Measurements from ENCODE around the gene LIX1L.

The LIX1L gene

DNA sequence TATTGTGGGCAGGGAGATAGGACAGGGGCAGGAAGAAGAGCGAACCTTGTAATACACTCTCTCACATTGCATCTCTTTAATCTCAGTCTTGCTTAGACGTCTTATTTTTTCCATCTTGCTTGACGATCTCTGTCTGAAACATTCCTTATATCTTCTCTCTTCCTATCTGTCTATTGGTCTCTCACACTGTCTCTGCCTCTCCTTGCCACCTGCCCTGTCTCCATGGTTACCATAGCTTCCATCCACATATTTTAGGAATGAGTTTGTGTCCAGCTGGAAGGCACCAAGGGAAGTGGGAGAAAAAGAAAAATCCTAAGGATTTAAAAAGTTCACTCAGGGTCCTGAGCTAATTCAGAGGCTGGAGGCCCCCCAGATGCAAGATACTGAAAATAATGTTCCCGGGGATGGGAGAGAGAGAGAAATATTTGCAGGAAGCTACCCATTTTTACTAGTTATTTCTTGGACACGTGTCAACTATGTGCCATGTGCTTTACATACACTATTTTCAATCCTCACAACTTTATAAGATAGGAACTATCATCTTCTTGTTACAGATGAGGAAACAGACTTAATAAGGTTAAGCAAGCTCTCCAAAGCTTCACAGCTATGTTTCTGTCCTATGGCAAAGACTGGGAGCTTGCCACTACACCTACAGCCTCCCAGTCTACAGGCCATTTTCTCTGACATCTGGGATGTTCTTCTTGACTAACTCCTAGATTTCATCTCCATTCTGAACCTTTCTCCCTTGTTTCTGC, 5.6 kb upstream of the LIX1L start:
- DNase-seq (ENCODE audit: insufficient read length, low spot score): no peak
- no peak for FAIRE-seq

DNA sequence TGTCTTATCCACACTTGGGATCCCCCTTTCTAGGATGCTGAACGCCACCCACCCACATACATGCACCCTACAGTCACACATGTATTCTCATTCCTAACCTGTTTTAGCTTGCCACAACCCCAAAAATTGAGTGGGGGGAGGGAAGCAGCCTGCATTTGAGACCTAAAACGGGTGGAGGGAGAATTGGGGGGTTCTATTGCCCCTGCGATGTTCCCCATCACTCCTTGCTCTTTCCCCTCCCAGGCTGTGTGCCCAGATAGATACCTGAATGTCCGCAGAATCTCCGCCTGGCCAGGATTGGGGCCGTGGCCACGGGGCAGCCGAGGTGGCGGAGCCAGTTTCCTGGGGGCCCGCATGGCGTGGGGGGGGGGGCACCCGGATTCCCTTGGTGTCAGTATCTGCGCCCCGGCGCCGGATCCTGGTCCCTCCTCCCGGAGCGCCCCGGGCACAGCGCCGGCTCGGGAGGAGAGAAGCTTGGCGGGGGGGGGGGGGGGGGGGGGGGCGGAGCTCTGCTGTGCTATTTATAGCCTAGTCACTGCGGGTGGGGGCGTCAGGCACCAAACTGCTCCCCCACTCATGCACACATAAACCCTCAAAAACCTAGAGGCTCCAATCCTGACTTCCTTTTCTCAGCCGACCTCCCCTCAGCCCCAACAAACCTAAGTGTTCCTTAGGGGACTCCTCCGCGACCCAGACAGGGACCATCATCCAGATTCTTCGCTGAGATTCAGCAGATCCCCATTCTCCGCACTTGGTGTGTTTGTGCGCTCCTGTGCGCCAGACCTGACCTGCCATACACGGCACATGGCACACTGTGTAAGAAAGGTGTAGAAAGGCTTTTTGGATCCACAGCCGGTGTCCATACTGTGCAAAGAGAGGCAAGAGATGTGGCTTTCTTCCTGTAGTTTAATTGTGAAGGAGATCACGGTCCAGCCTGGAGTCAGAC, 4.6 kb upstream of the LIX1L start:
- DNase-seq (ENCODE audit: insufficient read length, low spot score): no peak
- no peak for FAIRE-seq

DNA sequence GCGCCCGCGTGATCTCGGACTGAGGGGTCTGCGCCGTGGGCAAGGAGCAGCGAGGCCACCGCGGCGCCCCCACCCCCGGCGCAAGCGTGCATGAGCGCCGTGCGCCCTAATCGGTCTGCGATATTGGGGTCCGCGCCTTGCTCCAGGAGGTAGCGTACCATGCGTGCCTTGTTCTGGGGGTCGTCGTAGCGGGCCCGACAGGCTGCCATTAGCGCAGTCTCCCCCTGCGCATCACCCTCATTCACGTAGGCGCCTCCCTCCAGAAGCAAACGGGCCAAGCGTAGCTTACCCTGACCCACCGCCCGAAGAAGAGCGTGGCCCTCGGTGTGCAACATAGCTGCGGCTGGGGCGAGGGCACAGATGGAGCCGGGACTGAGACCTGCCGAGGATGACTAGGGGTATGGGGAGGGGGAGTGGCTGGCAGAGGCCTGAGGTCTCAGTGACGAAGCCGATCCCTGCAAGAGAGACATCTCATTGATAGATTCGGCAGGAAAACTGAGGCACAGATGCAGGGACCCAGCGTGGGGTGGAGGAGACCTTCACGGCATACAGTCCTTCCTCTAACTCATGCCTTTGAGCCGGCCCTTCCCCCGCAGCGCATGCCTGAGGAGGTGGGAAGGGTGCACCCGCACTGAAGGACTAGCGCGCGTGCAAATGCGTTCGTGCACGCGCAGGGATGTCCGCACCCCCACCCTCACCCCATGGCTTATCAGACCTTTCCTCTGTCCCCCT, 3.8 kb upstream of the LIX1L start:
- FAIRE-seq (no peak), DNase-seq (ENCODE audit: insufficient read length, low spot score) (no peak)

DNA sequence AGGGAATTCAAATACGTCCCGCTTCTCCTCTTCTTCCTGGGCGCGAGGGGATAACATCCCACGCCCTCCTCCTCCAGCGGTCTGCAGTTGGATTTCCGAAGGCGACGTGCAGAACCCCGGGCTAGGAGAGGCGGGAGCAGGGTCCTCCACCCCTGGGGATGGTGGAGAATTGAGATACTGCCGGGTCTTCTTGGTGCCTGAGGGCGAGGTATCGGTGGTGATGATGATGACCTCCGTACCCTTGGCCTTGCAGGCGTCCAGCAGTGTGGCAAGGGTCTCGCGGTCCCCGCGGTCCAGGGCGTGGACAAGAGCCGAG, 3.2 kb upstream of the LIX1L start:
- no peak for FAIRE-seq
- no peak for DNase-seq (ENCODE audit: insufficient read length, low spot score)

DNA sequence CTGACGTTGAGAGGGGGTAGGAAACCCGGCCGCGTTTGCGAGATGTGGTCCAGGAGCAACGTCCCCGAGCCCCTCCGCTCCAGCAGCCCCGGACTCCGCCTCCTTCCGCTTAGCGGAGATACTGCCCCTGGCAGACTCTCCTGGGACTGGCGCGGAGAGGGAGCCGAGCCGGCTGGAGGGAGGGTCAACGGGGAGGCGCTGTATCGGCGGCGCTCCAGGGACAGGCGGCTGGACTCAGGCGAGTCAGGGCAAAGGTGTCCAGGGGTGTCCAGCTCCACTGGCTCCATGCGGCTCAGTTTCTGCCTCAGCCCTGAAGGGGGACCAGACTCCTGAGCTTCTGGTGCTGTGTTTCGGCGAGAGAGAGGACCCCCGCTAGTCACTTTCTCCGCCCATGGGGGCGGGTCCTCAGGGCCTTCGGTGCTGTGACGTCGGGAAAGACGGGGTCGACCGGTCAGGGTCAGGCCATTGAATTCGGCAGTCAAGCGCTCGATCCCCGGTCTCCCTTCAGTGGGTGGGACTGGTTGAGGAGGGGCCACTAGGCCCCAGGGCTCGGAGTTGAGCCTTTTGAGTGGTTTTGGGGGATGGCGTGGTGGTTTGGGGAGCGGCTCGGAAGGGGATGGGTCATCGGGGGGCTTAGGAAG, 2.8 kb upstream of the LIX1L start:
- FAIRE-seq: no peak
- DNase-seq (ENCODE audit: insufficient read length, low spot score): peak; percentile 62

DNA sequence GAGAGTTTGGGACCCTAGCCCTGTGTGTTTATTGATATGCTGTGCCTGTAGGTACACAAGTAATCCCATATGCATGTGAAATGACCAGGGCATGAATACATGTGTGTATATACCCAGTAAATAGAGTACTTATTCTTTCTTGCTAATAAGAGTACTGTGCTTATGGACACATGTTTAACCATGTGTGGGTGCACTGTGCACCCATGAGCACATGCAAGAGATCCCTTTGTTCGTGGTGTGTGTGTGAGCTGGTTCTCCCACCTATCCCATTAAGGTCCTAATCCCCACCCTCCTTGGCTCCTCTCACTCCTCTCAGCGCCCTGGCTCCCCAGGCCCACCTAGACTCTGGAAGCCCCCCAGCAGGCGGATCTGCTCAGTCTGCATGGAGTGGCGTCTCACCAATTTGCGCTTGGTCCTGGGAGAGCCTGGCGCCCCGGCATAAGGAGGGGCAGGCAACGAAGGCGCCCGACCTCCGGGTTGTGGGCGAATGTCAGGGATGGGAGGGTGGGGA, 2.2 kb upstream of the LIX1L start:
- DNase-seq (ENCODE audit: insufficient read length, low spot score): no peak
- no peak for FAIRE-seq

DNA sequence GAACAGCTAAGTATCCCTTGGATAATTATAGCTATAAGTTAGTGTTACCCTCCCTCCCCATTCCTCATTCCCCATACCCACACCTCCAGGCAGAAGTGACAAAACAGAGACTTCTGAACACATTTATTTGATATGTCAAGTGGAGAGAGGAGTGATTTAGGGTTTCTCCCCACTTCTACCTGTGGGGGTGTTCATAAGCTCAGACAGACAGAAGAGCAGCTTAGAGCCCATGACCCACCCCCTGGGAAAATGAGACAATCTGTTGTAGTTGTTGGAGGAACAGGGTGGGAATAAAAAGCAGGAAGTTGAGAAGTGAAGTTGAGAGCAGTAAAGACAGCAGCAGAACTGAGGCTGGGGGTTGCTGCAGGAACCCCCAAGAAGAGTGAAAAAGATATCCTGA, 1.5 kb upstream of the LIX1L start:
- FAIRE-seq (no peak), DNase-seq (ENCODE audit: insufficient read length, low spot score) (no peak)

DNA sequence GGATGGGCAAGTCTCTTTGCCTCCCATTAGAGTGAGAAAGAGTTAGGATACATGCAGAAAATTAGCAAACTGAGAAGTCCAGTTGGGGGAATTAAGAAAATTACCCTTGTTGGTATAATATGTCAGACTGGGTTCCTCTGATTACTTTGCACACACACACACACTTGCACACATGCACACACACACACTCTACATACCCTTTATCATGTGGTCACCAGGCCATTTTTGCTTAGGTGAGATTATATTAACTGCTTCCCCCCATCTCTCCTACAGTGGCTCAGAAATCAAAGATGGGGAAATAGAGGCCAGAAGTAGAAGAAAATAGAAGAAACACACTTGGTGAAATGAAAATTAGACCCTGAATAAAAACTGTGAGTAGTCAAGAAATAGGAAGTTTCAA, 917 bp upstream of the LIX1L start:
- no peak for DNase-seq (ENCODE audit: insufficient read length, low spot score)
- FAIRE-seq: no peak

DNA sequence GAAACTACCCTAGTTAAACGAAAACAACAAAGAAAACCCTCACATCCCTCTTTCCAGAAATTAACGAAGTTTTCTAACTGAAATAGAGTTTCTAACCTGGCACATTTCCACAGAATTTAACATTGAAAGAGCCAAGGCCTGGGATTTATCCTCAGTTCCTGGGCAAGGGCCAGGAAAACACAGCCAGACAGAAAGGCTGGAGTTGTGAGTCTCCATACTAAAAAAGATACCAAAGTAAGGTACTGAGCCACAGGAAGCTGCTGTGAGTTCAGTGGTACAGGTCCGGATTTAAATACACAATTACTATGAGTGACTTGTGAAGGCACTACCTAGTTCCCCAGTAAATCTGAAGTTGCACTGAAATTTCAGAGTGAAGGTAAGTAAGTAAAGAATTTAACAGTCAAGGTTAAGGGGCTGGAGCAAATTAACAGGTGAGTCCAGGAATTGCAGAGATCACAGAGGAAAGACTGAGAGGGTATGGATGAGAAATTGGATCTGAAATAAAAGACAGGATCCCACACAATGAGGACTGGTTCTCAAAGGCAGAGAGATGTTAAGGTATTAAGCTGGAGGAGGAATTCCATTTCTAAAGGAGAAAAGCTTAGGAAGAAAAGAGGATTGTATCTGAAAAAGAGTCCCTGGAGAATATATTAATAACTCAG, 905 bp downstream of the LIX1L start:
- FAIRE-seq (no peak), DNase-seq (ENCODE audit: insufficient read length, low spot score) (no peak)

DNA sequence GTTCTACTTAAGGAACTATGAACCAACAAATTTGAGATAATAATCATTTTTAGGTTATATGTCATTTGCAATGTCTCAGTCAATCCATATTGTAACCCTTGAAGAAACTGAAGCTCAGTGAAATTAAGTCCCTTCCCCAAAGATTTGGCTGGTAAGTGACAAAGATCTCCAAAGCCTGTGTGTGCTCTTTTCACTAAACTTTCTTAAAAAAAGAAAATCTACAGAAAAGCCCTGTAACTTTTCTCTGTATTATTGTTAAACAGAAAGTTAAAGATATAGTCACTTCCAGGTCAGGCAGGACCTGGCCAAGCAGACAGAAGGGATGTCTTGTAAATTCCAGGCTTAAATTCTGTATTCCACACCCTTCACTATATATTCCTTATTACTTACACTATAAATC, 1.5 kb downstream of the LIX1L start:
- FAIRE-seq (no peak), DNase-seq (ENCODE audit: insufficient read length, low spot score) (no peak)

DNA sequence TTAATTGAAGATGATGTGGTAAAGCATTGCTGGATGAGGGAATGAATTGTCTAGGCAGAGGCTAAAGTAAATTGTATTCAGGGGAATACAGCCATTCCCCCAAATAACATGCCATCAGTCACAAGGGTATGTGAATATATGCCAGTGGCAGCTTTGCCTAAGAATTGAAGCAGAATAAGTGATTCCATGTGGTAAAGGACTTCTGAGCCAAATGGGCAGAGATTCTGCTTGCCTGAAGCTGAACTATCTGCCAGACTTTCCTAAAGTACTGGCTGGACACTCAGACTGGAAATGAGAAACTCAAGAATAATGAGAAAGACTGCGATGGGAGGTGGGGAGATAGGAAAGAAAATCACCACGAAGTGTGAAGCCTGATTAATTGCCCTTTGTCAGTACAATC, 2.4 kb downstream of the LIX1L start:
- FAIRE-seq: no peak
- no peak for DNase-seq (ENCODE audit: insufficient read length, low spot score)

DNA sequence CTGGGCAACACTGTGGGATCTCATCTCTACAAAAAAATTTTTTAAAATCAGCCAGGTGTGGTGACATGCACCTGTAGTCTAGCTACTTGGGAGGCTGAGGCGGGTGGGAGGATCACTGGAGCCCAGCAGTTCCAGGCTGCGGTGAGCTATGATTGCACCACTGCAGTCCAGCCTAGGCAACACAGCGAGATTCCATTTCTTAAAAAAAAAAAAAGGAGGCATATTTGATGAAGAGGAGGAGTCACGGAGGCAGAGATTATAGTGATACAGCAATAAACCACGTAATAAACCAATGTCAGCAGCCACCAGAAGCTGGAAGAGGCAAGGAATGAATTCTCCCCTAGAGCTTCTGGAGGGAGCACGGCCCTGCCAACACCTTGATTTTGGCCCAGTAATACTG, 4.0 kb downstream of the LIX1L start:
- no peak for FAIRE-seq
- no peak for DNase-seq (ENCODE audit: insufficient read length, low spot score)

DNA sequence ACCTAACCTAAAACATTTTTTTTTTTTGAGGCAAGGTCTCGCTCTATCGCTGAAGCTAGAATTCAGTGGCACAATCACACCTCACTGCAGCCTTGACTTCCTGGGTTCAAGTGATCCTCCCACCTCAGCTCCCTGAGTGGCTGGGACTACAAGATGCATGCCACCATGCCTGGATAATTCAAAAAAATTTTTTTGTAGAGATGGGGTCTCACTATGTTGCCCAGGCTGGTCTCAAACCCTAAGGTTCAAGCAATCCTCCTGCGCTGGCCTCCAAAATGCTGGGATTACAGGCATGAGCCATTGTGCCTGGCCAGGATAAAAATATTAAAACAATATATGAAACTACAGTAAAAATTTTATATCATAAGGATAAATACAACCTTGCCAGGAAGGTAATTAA, 4.9 kb downstream of the LIX1L start:
- DNase-seq (ENCODE audit: insufficient read length, low spot score) (no peak), FAIRE-seq (no peak)

DNA sequence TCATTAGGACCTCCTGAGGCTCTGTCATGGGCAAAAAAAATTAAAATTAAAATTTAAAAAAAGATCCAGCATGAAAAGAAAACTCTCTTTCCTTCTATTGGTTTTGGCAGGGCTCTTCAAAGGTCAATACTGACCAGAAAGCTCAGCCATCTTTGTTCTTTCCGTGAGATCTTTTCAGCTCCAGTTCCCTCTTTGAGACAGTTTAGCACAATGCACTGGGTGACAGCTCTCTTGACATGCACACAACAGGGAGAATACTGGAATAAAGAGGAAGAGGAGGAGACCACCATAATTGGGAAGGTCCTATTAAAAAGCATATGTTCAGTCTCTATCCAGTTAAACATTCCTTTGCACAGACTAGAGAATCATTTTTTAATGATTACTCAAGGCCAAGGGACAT, 6.3 kb downstream of the LIX1L start:
- DNase-seq (ENCODE audit: insufficient read length, low spot score) (no peak), FAIRE-seq (no peak)

DNA sequence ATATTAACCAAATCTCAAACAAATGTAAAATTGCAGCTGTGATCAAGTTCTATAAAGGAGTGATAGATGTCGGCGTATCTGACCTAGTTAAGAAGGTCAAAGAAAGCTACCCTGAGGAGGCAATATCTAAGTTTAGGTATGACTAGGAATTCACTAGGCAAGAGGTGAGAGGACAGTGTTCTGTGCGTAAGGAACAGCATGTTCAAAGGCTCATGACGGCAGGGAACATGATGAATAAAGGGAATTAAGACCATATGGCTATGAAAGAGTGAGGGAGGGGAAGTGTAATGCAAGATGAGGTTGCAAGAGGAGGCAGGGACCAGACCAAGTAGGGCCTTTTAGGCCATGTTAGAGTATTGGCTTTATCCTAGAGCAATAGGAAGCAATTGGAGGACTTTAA, 8.6 kb downstream of the LIX1L start:
- DNase-seq (ENCODE audit: insufficient read length, low spot score): no peak

DNA sequence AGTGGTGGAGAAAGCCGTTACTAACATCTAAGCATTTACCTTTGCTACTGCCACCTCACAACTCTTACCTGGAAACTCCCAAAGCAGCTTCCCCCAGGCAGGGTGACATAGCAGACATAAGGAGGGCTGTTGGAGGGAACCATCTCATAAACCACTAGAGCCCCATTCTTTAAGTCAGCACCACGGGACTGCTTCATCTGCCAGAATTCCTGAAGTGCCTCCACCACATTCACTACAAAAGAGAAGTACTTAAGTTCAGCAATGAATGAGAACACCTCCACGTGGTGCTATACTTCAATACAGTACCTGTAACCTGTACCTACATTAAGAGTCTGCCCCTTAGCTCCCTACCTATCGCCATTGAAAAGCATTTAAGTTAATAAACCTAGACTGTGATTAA, 10.3 kb downstream of the LIX1L start:
- no peak for DNase-seq (ENCODE audit: insufficient read length, low spot score)
- no peak for FAIRE-seq

More for the DNA sequence above, 8.6 kb downstream of the LIX1L start:
- FAIRE-seq: no peak

DNA sequence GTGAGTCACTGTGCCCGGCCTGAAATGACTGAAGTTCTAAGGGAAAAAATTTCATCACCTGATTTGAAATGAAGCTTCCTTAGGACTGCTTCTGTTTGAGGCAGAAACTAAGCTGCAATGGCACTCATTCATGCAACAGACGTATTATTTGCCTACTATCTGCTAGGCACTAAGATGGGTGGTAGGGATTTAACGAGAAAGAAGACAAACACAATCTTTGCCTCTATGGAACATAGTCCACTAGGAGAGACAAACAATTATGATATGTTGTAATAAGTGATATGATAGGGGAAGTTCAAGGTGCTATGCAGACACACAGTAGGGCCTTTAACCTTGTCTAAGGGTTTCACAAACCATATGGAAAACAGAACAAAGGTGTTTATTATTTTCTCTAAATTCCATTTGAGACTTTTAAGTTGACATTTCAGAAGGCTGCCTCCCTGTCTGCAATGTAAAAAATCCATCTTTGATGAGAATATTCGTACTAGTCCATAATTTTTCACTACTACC, 11.3 kb downstream of the LIX1L start:
- FAIRE-seq (no peak), DNase-seq (ENCODE audit: insufficient read length, low spot score) (no peak)

DNA sequence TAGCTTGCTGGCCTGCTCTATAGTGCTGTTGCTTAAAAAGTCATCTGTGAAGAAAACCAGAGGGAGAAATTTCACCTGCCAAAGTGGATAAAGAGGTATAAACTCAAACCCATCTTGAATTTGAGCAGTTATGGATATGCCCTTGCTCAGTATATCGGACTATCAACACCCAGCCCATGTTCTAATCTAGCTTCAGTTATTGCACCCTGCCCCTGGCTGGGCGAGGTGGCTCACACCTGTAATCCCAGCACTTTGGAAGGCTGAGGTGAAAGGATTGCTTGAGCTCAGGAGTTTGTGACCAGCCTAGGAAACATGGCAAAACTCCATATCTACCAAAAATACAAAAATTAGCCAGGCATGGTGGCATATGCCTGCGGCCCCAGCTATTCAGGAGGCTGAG, 13.3 kb downstream of the LIX1L start:
- no peak for FAIRE-seq

DNA sequence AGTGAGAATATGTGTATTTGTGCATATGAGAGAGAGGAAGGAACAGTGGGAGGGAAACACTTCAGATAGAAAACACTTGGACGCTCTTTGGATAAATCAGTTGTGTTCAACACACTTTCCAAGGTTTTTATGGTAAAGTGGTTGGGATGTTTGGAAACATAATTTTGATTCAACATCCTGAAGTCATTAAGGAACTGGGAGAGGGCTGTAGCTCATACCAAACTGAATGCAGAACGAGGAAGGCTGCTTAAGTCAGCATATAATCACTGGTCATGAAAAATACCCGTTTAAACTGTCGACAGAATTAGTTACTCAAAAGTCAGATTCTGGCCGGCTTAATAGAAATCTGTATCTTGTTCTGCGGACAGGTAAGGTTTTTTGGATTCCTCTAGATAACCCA, 14.9 kb downstream of the LIX1L start:
- no peak for DNase-seq (ENCODE audit: insufficient read length, low spot score)
- FAIRE-seq: no peak

More for the DNA sequence above, 13.3 kb downstream of the LIX1L start:
- DNase-seq (ENCODE audit: insufficient read length, low spot score): no peak

DNA sequence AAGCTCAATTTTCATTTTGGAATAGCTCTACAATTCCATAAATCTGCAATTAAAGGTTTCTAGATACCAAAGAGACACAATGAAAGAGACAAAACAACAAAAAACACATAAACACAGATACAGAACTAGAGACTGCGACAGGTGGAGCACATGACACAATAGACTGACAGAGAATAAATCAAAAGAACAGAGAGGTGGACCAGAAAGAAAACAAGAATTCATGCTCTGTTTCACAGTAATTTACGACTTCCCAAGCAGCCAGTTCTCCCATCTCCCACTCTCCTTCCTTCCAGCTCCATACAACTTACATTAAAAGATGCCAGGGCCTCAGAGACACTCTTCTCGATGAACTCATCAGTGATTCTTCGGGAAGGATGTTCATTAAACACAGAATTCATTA, 15.4 kb downstream of the LIX1L start:
- no peak for DNase-seq (ENCODE audit: insufficient read length, low spot score)
- no peak for FAIRE-seq
